MM.1S (cell line): Measurements from ENCODE around the gene FA2H.

ENCODE experiments used
- DNase-seq: peaks from one replicate; pipeline ENCODE4 v3.0.0-alpha.2; 2015
- H2AFZ ChIP-seq: fragments of 300-600 bp; sonication (generic); 2 replicates; pipeline ENCODE4 v1.6.0; 2016; ENCODE audit warnings: antibody characterized with exemption, low read length
- H3F3A ChIP-seq: fragments of 300-600 bp; sonication (generic); 2 replicates; pipeline ENCODE4 v1.6.1; 2016; ENCODE audit warnings: mild to moderate bottlenecking, antibody characterized with exemption, low read length, moderate library complexity, mixed read lengths; ENCODE audit not compliant: insufficient read depth
- H3K27ac ChIP-seq: fragments of 300-600 bp; sonication (generic); 2 replicates; pipeline ENCODE4 v1.5.1; 2016; ENCODE audit warnings: mild to moderate bottlenecking, low read length
- H3K27me3 ChIP-seq: fragments of 300-600 bp; sonication (generic); replicated peaks from 2 replicates; pipeline ENCODE4 v1.6.0; 2016; ENCODE audit warnings: low read length; ENCODE audit not compliant: insufficient read depth
- H3K36me3 ChIP-seq: fragments of 300-600 bp; sonication (generic); replicated peaks from 2 replicates; pipeline ENCODE4 v1.6.1; 2016; ENCODE audit warnings: mild to moderate bottlenecking, low read length, mixed read lengths; ENCODE audit not compliant: insufficient read depth
- H3K4me1 ChIP-seq: fragments of 300-600 bp; sonication (generic); 2 replicates; pipeline ENCODE4 v1.6.1; 2016; ENCODE audit warnings: low read length, mixed read lengths
- H3K4me2 ChIP-seq: fragments of 300-600 bp; sonication (generic); 2 replicates; pipeline ENCODE4 v1.6.0; 2016; ENCODE audit warnings: low read depth, low read length
- H3K4me3 ChIP-seq: fragments of 300-600 bp; sonication (generic); 2 replicates; pipeline ENCODE4 v1.5.1; 2016; ENCODE audit warnings: low read length, mixed read lengths
- H3K79me2 ChIP-seq: fragments of 300-600 bp; sonication (generic); 2 replicates; pipeline ENCODE4 v1.6.1; 2016; ENCODE audit warnings: mixed run types, low read length, mixed read lengths
- H3K9ac ChIP-seq: fragments of 300-600 bp; sonication (generic); 2 replicates; pipeline ENCODE4 v1.6.1; 2016; ENCODE audit warnings: low read length, mixed read lengths
- H3K9me2 ChIP-seq: fragments of 300-600 bp; sonication (generic); replicated peaks from 2 replicates; pipeline ENCODE4 v1.6.1; 2016; ENCODE audit warnings: mild to moderate bottlenecking, low read length, mixed read lengths; ENCODE audit not compliant: insufficient read depth
- H3K9me3 ChIP-seq: fragments of 300-600 bp; sonication (generic); replicated peaks from 2 replicates; pipeline ENCODE4 v1.6.1; 2016; ENCODE audit warnings: mild to moderate bottlenecking, low read length, mixed read lengths; ENCODE audit not compliant: insufficient read depth
- H4K20me1 ChIP-seq: fragments of 300-600 bp; sonication (generic); 2 replicates; pipeline ENCODE4 v1.6.1; 2016; ENCODE audit warnings: mild to moderate bottlenecking, low read length, moderate library complexity, mixed read lengths; ENCODE audit not compliant: insufficient read depth
- CTCF ChIP-seq: fragments of 300-600 bp; sonication (generic); IDR thresholded peaks from 2 replicates; pipeline ENCODE4 v1.5.1; 2016; ENCODE audit warnings: antibody characterized with exemption, low read length, mixed read lengths
- EZH2 ChIP-seq: fragments of 300-600 bp; sonication (generic); optimal IDR thresholded peaks from 2 replicates; pipeline ENCODE3; 2017; ENCODE audit warnings: low read depth, mild to moderate bottlenecking, antibody characterized with exemption, low read length, mixed read lengths
- EZH2phosphoT487 ChIP-seq: fragments of 300-600 bp; sonication (generic); IDR thresholded peaks from 2 replicates; pipeline ENCODE4 v1.6.1; 2018; ENCODE audit warnings: antibody characterized with exemption, low read length

FA2H gene

GRCh38 chr16:74734361-74735161 lies 40.1 kb downstream of the FA2H start:
- Histone ChIP-seq H3K4me3 (no peak overlapping the region), H4K20me1 (no peaks in the 10 kb centered on the region), H2AFZ (no peak overlapping the region), H3K36me3 (no peaks in the 10 kb centered on the region), H3K4me2 (no peak overlapping the region), H3F3A (no peaks in the 10 kb centered on the region), H3K79me2 (no peaks in the 10 kb centered on the region), H3K9me3 (no peaks in the 10 kb centered on the region), H3K9ac (no peak overlapping the region), H3K27ac (no peak overlapping the region), H3K27me3 (no peaks in the 10 kb centered on the region), H3K4me1 (no peaks in the 10 kb centered on the region), H3K9me2 (no peaks in the 10 kb centered on the region)
- TF ChIP-seq CTCF (no peak), EZH2 (no peak), EZH2phosphoT487 (no peak)
- no peak for DNase-seq

- Histone ChIP-seq H3K4me1 (no peaks in the 10 kb centered on the region), H3K36me3 (no peaks in the 10 kb centered on the region), H3K9me2 (no peaks in the 10 kb centered on the region), H3K9ac (no peak overlapping the region), H3F3A (no peaks in the 10 kb centered on the region), H2AFZ (no peak overlapping the region), H3K27ac (no peak overlapping the region), H3K4me2 (no peak overlapping the region), H3K79me2 (no peaks in the 10 kb centered on the region), H4K20me1 (no peaks in the 10 kb centered on the region), H3K4me3 (no peak overlapping the region), H3K27me3 (no peaks in the 10 kb centered on the region), H3K9me3 (no peaks in the 10 kb centered on the region)
- TF ChIP-seq EZH2 (no peak), EZH2phosphoT487 (no peak), CTCF (no peak)
- DNase-seq, result no peak
Measured at GRCh38 chr16:74732707-74733350, 41.8 kb downstream of the FA2H start.

GRCh38 chr16:74731853-74732477 lies 42.7 kb downstream of the FA2H start:
- H3K9me3 ChIP-seq, result no peaks in the 10 kb centered on the region
- no peaks in the 10 kb centered on the region for H4K20me1 ChIP-seq
- no peak for TF ChIP-seq EZH2
- no peak for TF ChIP-seq EZH2phosphoT487
- no peak for TF ChIP-seq CTCF
- no peaks in the 10 kb centered on the region for H3F3A ChIP-seq
- no peaks in the 10 kb centered on the region for H3K27me3 ChIP-seq
- no peak overlapping the region for H3K9ac ChIP-seq
- H2AFZ ChIP-seq, result no peak overlapping the region
- no peak overlapping the region for H3K4me3 ChIP-seq
- no peaks in the 10 kb centered on the region for H3K79me2 ChIP-seq
- no peaks in the 10 kb centered on the region for H3K4me1 ChIP-seq
- H3K9me2 ChIP-seq, result no peaks in the 10 kb centered on the region
- no peak overlapping the region for H3K4me2 ChIP-seq
- no peak overlapping the region for H3K27ac ChIP-seq
- no peaks in the 10 kb centered on the region for H3K36me3 ChIP-seq
- no peak for DNase-seq
